DMS114 treated with DMSO at 0.1 percent for 48 hours (cell line): ENCODE measurements around the gene COQ2.
"Not testable (repeated sequence)": the region's sequence is repeated elsewhere in the genome, so short reads cannot be mapped to it uniquely, and the experiment has no call there.

ENCODE experiments used
- DNase-seq: peaks from one replicate; lab custom pipeline; 2025; ENCODE audit not compliant: unreplicated experiment; lab: John Stamatoyannopoulos, UW

Gene COQ2

GRCh38 chr4:83284193-83285054 lies at the start of gene COQ2:
TSS of gene COQ2 (minus strand) at chr4:83284798. CDS start at chr4:83284764, 34 bp downstream.
- peak; percentile 69 for DNase-seq

GRCh38 chr4:83331956-83332355 lies 47.4 kb upstream of the COQ2 start:
- DNase-seq, result no peak

- no peak for DNase-seq
Observed at GRCh38 chr4:83329521-83330110, 45.0 kb upstream of the COQ2 start.

- no peak for DNase-seq
Observed at GRCh38 chr4:83328521-83329187, 44.1 kb upstream of the COQ2 start.

GRCh38 chr4:83326546-83326945 lies 41.9 kb upstream of the COQ2 start:
- no peak for DNase-seq

GRCh38 chr4:83325306-83325705 lies 40.7 kb upstream of the COQ2 start:
- not testable (repeated sequence) for DNase-seq

GRCh38 chr4:83323136-83323535 lies 38.5 kb upstream of the COQ2 start:
- no peak for DNase-seq

- DNase-seq, result no peak
Observed at GRCh38 chr4:83320548-83320947, 36.0 kb upstream of the COQ2 start.

GRCh38 chr4:83318666-83319065 lies 34.1 kb upstream of the COQ2 start:
- no peak for DNase-seq

- no peak for DNase-seq
Observed at GRCh38 chr4:83317671-83318070, 33.1 kb upstream of the COQ2 start.

GRCh38 chr4:83316459-83317165 lies 32.0 kb upstream of the COQ2 start:
- DNase-seq, result no peak

GRCh38 chr4:83315341-83315870 lies 30.8 kb upstream of the COQ2 start:
- no peak for DNase-seq

GRCh38 chr4:83308672-83309071 lies 24.1 kb upstream of the COQ2 start:
- no peak for DNase-seq

- no peak for DNase-seq
Observed at GRCh38 chr4:83307920-83308319, 23.3 kb upstream of the COQ2 start.

- no peak for DNase-seq
Observed at GRCh38 chr4:83305187-83305586, 20.6 kb upstream of the COQ2 start.

GRCh38 chr4:83297548-83298260 lies 13.1 kb upstream of the COQ2 start:
- DNase-seq, result no peak

GRCh38 chr4:83293305-83294046 lies 8.9 kb upstream of the COQ2 start:
- no peak for DNase-seq

GRCh38 chr4:83290059-83290774 lies 5.6 kb upstream of the COQ2 start:
- DNase-seq, result not testable (repeated sequence)

- DNase-seq, result not testable (repeated sequence)
Observed at GRCh38 chr4:83288381-83288780, 3.8 kb upstream of the COQ2 start.
